ENCODE data around the gene CPT1B. TPM values are rescaled to one million over a fixed set of nuclear protein-coding genes. Genes with fewer than 3 reads are reported as not detected.

Gene CPT1B
- total and polyA plus RNA-seq, 10 of the 15 experiments (the other 5 are each of a cell fraction or from before 2014, with no cell fraction given): 3.5 to 54.0 (median 21.7) TPM

DNA sequence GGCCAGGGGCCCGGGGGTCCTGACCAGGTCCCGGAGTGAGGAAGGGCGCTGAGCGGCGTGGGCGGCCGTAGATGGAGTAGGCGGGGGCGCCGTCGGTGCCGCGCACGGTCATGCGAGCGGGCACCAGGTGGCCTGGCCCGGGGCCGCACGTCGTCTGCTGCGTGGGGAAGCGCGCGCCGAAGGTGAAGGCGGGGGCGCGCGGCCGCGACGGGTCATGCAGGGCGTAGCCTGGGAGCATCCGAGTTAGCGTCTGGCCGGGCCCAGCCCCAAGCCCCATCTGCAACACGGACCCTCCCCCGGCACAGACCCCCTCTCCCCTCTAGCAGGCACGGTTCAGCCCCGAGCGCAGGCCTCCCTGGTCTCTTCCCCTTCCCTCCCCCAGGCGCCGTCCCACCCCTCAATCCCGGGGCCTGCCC is 46.7 kb downstream of the CPT1B start (continued):
- TF ChIP-seq ZZZ3 (IDR thresholded peaks at IDR 0.05; ENCODE audit: control insufficient read depth, insufficient read length, low read depth) (no peak), LARP7 (IDR thresholded peaks at IDR 0.05) (no peak; the same call in 1 of the 2 replicates), ZNF274 (IDR thresholded peaks at IDR 0.05; ENCODE audit: insufficient read depth, insufficient read length) (no peak), POU2F2 (IDR thresholded peaks at IDR 0.05; ENCODE audit: borderline replicate concordance, low read depth, low read length) (peak; percentile 71; the same call in 1 of the 3 replicates), TCF3 (IDR thresholded peaks at IDR 0.05; ENCODE audit: borderline replicate concordance, insufficient read depth, low read depth, low read length) (peak; percentile 95), MXI1 (IDR thresholded peaks at IDR 0.05; ENCODE audit: low read depth, low read length) (0 out of 2 replicates have a peak, but pooled peaks have one; percentile 12), SP1 (IDR thresholded peaks at IDR 0.05; ENCODE audit: low read depth, low read length) (peak; percentile 9), MLLT1 (IDR thresholded peaks at IDR 0.05) (no peak), FOXM1 (IDR thresholded peaks at IDR 0.05; ENCODE audit: low read depth, low read length) (no peak), BHLHE40 (IDR thresholded peaks at IDR 0.05; ENCODE audit: borderline replicate concordance in 1 of 2, low read depth in 2 of 2, low read length in 1 of 2) (peak; percentile 45 to 90; a peak in 3 of 4 replicates), IKZF1 (conservative IDR thresholded peaks at IDR 0.05) (peak; percentile 54; the same call in 1 of the 2 replicates), TCF12 (IDR thresholded peaks at IDR 0.05; ENCODE audit: low read depth, low read length) (peak; percentile 86; the same call in 1 of the 2 replicates)
- TF ChIP-seq, protein P1, sequence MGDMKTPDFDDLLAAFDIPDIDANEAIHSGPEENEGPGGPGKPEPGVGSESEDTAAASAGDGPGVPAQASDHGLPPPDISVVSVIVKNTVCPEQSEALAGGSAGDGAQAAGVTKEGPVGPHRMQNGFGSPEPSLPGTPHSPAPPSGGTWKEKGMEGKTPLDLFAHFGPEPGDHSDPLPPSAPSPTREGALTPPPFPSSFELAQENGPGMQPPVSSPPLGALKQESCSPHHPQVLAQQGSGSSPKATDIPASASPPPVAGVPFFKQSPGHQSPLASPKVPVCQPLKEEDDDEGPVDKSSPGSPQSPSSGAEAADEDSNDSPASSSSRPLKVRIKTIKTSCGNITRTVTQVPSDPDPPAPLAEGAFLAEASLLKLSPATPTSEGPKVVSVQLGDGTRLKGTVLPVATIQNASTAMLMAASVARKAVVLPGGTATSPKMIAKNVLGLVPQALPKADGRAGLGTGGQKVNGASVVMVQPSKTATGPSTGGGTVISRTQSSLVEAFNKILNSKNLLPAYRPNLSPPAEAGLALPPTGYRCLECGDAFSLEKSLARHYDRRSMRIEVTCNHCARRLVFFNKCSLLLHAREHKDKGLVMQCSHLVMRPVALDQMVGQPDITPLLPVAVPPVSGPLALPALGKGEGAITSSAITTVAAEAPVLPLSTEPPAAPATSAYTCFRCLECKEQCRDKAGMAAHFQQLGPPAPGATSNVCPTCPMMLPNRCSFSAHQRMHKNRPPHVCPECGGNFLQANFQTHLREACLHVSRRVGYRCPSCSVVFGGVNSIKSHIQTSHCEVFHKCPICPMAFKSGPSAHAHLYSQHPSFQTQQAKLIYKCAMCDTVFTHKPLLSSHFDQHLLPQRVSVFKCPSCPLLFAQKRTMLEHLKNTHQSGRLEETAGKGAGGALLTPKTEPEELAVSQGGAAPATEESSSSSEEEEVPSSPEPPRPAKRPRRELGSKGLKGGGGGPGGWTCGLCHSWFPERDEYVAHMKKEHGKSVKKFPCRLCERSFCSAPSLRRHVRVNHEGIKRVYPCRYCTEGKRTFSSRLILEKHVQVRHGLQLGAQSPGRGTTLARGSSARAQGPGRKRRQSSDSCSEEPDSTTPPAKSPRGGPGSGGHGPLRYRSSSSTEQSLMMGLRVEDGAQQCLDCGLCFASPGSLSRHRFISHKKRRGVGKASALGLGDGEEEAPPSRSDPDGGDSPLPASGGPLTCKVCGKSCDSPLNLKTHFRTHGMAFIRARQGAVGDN (IDR thresholded peaks at IDR 0.05): peak; percentile 79
